ENCODE measurements around the gene EIF4A3.
"Not testable (repeated sequence)": the region's sequence is repeated elsewhere in the genome, so short reads cannot be mapped to it uniquely, and the experiment has no call there.

Gene EIF4A3

DNA sequence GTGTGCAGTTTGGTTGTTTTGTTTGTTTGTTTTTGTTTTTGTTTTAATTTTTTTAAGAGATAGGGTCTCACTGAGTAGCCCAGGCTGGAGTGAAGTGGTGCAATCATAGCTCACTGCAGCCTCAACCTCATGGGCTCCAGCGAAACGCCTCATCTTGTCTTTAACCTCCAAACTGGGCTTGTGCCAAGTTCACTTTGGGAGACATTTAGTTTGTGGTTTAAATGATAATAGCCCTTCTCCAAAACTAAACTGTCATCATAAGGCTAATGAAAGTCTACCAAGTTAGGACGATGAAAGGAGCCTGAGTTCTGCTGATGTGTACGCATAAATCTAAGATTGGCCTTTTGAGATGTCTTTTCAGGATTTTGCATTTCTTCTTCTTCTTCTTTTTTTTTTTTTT, 16.4 kb upstream of the EIF4A3 start:
- TF ChIP-seq PPARA (CRISPR knock-in tag; IDR thresholded peaks at IDR 0.05; ENCODE audit: borderline replicate concordance) (no peak), ZNF70 (CRISPR knock-in tag; IDR thresholded peaks at IDR 0.05) (no peak), SNAI2 (CRISPR knock-in tag; IDR thresholded peaks at IDR 0.05) (no peak), ISL1 (CRISPR knock-in tag; IDR thresholded peaks at IDR 0.05) (no peak), ZFP30 (CRISPR knock-in tag; IDR thresholded peaks at IDR 0.05) (no peak), POU6F1 (CRISPR knock-in tag; IDR thresholded peaks at IDR 0.05; ENCODE audit: borderline replicate concordance, low read depth) (no peak), GLIS3 (CRISPR knock-in tag; IDR thresholded peaks at IDR 0.05) (no peak)
- TF ChIP-seq, protein P1, sequence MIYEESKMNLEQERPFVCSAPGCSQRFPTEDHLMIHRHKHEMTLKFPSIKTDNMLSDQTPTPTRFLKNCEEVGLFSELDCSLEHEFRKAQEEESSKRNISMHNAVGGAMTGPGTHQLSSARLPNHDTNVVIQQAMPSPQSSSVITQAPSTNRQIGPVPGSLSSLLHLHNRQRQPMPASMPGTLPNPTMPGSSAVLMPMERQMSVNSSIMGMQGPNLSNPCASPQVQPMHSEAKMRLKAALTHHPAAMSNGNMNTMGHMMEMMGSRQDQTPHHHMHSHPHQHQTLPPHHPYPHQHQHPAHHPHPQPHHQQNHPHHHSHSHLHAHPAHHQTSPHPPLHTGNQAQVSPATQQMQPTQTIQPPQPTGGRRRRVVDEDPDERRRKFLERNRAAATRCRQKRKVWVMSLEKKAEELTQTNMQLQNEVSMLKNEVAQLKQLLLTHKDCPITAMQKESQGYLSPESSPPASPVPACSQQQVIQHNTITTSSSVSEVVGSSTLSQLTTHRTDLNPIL (CRISPR knock-in tag; IDR thresholded peaks at IDR 0.05; ENCODE audit: low read depth): no peak
- ATAC-seq: no peak

DNA sequence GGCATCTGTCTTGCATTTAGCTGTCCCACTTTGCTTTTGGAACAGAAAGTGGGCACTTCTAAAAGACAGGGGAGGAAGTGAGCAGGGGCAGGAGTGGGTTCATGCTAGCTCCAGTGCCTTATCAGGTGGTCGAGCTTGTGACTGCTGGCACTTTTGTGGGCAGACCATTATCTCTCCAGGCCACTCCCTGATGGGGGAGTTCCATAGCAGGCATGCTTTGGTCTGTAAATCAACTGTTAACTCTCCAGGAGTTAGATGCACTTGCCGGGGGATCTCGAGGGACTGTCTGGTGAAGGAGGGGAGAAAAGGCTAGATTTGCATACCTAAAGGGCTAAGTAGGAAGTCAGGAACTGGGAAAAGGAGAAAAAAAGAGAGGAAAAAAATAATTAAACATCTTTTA, 13.6 kb upstream of the EIF4A3 start:
- ATAC-seq: peak; percentile 16; the same call in 1 of the 3 replicates

DNA sequence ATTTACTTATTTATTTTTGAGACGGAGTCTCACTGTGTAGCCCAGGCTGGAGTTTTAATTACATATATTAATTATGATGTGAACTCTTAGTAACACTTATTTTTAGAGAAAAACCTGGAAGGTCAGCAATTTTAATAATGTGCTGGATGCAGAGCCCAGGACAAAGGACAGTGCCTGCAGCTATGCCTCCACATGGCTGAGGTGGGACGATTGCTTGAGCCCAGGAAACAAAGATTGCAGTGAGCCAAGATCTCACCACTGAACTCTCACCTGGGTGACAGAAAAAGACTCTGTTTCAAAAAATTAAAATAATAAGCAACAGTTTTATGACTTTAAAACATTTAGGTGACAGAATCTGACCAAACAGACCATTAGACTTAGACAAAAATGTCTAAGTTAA, 11.9 kb upstream of the EIF4A3 start:
- ATAC-seq: no peak
- TF ChIP-seq TCF4 (CRISPR knock-in tag; IDR thresholded peaks at IDR 0.05; ENCODE audit: borderline replicate concordance): no peak

More for the DNA sequence above, 13.6 kb upstream of the EIF4A3 start:
- no peak for TF ChIP-seq ZFP30 (CRISPR knock-in tag; IDR thresholded peaks at IDR 0.05)
- TF ChIP-seq OSR1 (CRISPR knock-in tag; IDR thresholded peaks at IDR 0.05): no peak
- TF ChIP-seq CSDC2 (CRISPR knock-in tag; IDR thresholded peaks at IDR 0.05): no peak
- no peak for TF ChIP-seq PATZ1 (CRISPR knock-in tag; IDR thresholded peaks at IDR 0.05; ENCODE audit: borderline replicate concordance)
- TF ChIP-seq ZNF565 (CRISPR knock-in tag; conservative IDR thresholded peaks at IDR 0.05; ENCODE audit: low read depth): no peak
- TF ChIP-seq TCF4 (CRISPR knock-in tag; IDR thresholded peaks at IDR 0.05; ENCODE audit: borderline replicate concordance): no peak
- no peak for TF ChIP-seq BACH2 (CRISPR knock-in tag; IDR thresholded peaks at IDR 0.05; ENCODE audit: borderline replicate concordance)
- no peak for TF ChIP-seq ISL1 (CRISPR knock-in tag; IDR thresholded peaks at IDR 0.05)
- TF ChIP-seq PPARA (CRISPR knock-in tag; IDR thresholded peaks at IDR 0.05; ENCODE audit: borderline replicate concordance): no peak
- TF ChIP-seq ZFP3 (CRISPR knock-in tag; IDR thresholded peaks at IDR 0.05): no peak
- no peak for TF ChIP-seq RARB (CRISPR knock-in tag; IDR thresholded peaks at IDR 0.05)
- TF ChIP-seq, protein P2, sequence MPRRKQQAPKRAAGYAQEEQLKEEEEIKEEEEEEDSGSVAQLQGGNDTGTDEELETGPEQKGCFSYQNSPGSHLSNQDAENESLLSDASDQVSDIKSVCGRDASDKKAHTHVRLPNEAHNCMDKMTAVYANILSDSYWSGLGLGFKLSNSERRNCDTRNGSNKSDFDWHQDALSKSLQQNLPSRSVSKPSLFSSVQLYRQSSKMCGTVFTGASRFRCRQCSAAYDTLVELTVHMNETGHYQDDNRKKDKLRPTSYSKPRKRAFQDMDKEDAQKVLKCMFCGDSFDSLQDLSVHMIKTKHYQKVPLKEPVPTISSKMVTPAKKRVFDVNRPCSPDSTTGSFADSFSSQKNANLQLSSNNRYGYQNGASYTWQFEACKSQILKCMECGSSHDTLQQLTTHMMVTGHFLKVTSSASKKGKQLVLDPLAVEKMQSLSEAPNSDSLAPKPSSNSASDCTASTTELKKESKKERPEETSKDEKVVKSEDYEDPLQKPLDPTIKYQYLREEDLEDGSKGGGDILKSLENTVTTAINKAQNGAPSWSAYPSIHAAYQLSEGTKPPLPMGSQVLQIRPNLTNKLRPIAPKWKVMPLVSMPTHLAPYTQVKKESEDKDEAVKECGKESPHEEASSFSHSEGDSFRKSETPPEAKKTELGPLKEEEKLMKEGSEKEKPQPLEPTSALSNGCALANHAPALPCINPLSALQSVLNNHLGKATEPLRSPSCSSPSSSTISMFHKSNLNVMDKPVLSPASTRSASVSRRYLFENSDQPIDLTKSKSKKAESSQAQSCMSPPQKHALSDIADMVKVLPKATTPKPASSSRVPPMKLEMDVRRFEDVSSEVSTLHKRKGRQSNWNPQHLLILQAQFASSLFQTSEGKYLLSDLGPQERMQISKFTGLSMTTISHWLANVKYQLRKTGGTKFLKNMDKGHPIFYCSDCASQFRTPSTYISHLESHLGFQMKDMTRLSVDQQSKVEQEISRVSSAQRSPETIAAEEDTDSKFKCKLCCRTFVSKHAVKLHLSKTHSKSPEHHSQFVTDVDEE (CRISPR knock-in tag; IDR thresholded peaks at IDR 0.05): no peak

DNA sequence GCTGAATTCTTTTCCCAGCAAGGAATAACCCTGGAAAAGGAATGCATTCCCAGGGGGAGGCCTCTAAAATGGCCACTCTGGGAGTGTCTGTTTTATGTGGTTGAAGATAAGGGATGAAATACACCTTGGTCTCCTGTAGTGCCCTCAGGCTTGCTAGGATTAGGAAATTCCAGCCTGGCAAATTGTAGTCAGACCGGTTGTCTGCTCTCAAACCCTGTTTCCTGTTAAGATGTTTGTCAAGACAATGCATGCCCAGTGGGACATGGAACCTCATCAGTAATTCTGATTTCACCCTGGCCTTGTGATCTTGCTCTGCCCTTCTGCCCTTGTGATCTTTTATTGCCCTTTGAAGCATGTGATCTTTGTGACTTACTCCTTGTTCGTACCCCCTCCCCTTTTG, 8.7 kb upstream of the EIF4A3 start:
- ATAC-seq: not testable (repeated sequence)

GRCh38 chr17:80154166-80154565, 7.2 kb upstream of the EIF4A3 start:
- no peak for ATAC-seq
- TF ChIP-seq ZFP30 (CRISPR knock-in tag; IDR thresholded peaks at IDR 0.05) (no peak), ZNF70 (CRISPR knock-in tag; IDR thresholded peaks at IDR 0.05) (no peak), TOX (CRISPR knock-in tag; IDR thresholded peaks at IDR 0.05; ENCODE audit: borderline replicate concordance) (no peak)

GRCh38 chr17:80153004-80153403, 6.1 kb upstream of the EIF4A3 start:
- no peak for ATAC-seq
- TF ChIP-seq ESRRG (CRISPR knock-in tag; IDR thresholded peaks at IDR 0.05) (no peak), GLIS3 (CRISPR knock-in tag; IDR thresholded peaks at IDR 0.05) (no peak), PATZ1 (CRISPR knock-in tag; IDR thresholded peaks at IDR 0.05; ENCODE audit: borderline replicate concordance) (no peak), TCF4 (CRISPR knock-in tag; IDR thresholded peaks at IDR 0.05; ENCODE audit: borderline replicate concordance) (no peak), BACH2 (CRISPR knock-in tag; IDR thresholded peaks at IDR 0.05; ENCODE audit: borderline replicate concordance) (no peak), ZFP3 (CRISPR knock-in tag; IDR thresholded peaks at IDR 0.05) (no peak), ZNF8 (CRISPR knock-in tag; IDR thresholded peaks at IDR 0.05) (no peak), TOX (CRISPR knock-in tag; IDR thresholded peaks at IDR 0.05; ENCODE audit: borderline replicate concordance) (no peak), ISL1 (CRISPR knock-in tag; IDR thresholded peaks at IDR 0.05) (no peak), CSDC2 (CRISPR knock-in tag; IDR thresholded peaks at IDR 0.05) (no peak), PPARA (CRISPR knock-in tag; IDR thresholded peaks at IDR 0.05; ENCODE audit: borderline replicate concordance) (no peak)
- TF ChIP-seq, protein P2 (CRISPR knock-in tag; IDR thresholded peaks at IDR 0.05): no peak

Data from SK-N-SH treated with all-trans-retinoic acid at 6 μM for 48 hours (cell line).